ENCODE measurements around the gene UNC13B.

GRCh38 chr9:35229779-35230143 lies 68.0 kb downstream of the UNC13B start:
- TF ChIP-seq FOXA1 (IDR thresholded peaks at IDR 0.05) = no peak
- no peak for TF ChIP-seq PKNOX1 (IDR thresholded peaks at IDR 0.05)
- no peak for TF ChIP-seq NFRKB (IDR thresholded peaks at IDR 0.05)
- no peak for TF ChIP-seq FOXK2 (IDR thresholded peaks at IDR 0.05)
- no peak for TF ChIP-seq BHLHE40 (IDR thresholded peaks at IDR 0.05; ENCODE audit: borderline replicate concordance)
